HS-5 (cell line): ENCODE measurements around the gene SLC12A7.
"Not testable (repeated sequence)": the region's sequence is repeated elsewhere in the genome, so short reads cannot be mapped to it uniquely, and the experiment has no call there.

ENCODE experiments used
- DNase-seq: peaks from one replicate; pipeline ENCODE4 v3.0.0-alpha.2; 2012; ENCODE audit warnings: low read depth

Gene SLC12A7

GRCh38 chr5:1034986-1035385 lies 76.9 kb downstream of the SLC12A7 start:
- no peak for DNase-seq

- no peak for DNase-seq
Measured at GRCh38 chr5:1034421-1034905, 77.4 kb downstream of the SLC12A7 start.

- DNase-seq: no peak
Measured at GRCh38 chr5:1033606-1034420, 78.0 kb downstream of the SLC12A7 start.

GRCh38 chr5:1033178-1033577 lies 78.7 kb downstream of the SLC12A7 start:
- DNase-seq: no peak

- no peak for DNase-seq
Measured at GRCh38 chr5:1032551-1033027, 79.3 kb downstream of the SLC12A7 start.

- no peak for DNase-seq
Measured at GRCh38 chr5:1032011-1032410, 79.9 kb downstream of the SLC12A7 start.

- no peak for DNase-seq
Measured at GRCh38 chr5:1031306-1031959, 80.4 kb downstream of the SLC12A7 start.

- no peak for DNase-seq
Measured at GRCh38 chr5:1030801-1031271, 81.0 kb downstream of the SLC12A7 start.

GRCh38 chr5:1029945-1030625 lies 81.8 kb downstream of the SLC12A7 start:
- no peak for DNase-seq

GRCh38 chr5:1029282-1029944 lies 82.5 kb downstream of the SLC12A7 start:
- DNase-seq: no peak

GRCh38 chr5:1028481-1029281 lies 83.2 kb downstream of the SLC12A7 start:
- DNase-seq: no peak

- no peak for DNase-seq
Measured at GRCh38 chr5:1027631-1028441, 84.0 kb downstream of the SLC12A7 start.

- DNase-seq: no peak
Measured at GRCh38 chr5:1026700-1027621, 84.9 kb downstream of the SLC12A7 start.

- not testable (repeated sequence) for DNase-seq
Measured at GRCh38 chr5:1021969-1022336, 89.9 kb downstream of the SLC12A7 start.

GRCh38 chr5:1021136-1021968 lies 90.5 kb downstream of the SLC12A7 start:
- no peak for DNase-seq

- DNase-seq: no peak
Measured at GRCh38 chr5:1020452-1020961, 91.4 kb downstream of the SLC12A7 start.

- DNase-seq: no peak
Measured at GRCh38 chr5:1019001-1019905, 92.6 kb downstream of the SLC12A7 start.
